Measurements from ENCODE around the gene PPEF1. TPM values are rescaled to one million over a fixed set of nuclear protein-coding genes. Genes with fewer than 3 reads are reported as not detected.
"Not testable (repeated sequence)": the region's sequence is repeated elsewhere in the genome, so short reads cannot be mapped to it uniquely, and the experiment has no call there.

Gene PPEF1
- total RNA-seq, 1 donor from 2014 or later = 0.26 TPM

DNA sequence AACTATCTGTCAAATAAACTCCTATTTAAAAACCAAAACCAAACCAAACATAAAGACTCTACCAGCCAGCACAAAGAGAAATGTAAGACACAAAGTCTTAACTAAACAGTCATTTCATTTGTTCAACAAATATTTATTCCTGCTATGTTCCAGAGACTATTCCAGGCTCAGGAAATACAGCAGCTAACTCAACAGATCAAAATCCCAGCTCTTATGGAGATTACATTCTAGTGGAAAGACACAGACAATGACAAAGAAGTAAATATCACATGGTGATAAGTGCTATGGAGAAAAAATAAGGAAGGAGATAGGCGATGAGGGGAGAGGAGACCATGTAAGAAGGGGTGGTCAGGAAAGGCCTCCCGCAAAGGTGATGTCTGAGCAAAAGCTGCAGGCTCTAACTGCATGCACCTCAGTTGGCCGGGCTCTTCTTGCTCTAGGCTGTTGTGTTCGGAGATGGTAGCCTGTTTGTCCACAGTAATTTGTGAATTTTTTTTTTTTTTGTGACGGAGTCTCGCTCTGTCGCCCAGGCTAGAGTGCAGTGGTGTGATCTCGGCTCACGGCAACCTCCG, 15.1 kb downstream of the PPEF1 start:
- H3K9me3 Mint-ChIP-seq = peaks cover 13% of the 10 kb centered on the region
- Histone ChIP-seq H3K4me3 (no peak overlapping the region), H3F3A (ENCODE audit: low read depth) (no peaks in the 10 kb centered on the region), H3K79me2 (ENCODE audit: low read depth) (no peaks in the 10 kb centered on the region), H3K4me2 (no peak overlapping the region), H3K4me1 (no peaks in the 10 kb centered on the region), H4K20me1 (ENCODE audit: low read depth) (no peaks in the 10 kb centered on the region), H3K27me3 (no peaks in the 10 kb centered on the region), H3K36me3 (no peaks in the 10 kb centered on the region), H2AFZ (replicated peaks) (no peak overlapping the region), H3K9ac (no peak overlapping the region), H3K27ac (no peak overlapping the region), H3K9me3 (ENCODE audit: low read depth) (no peaks in the 10 kb centered on the region)
- no peak overlapping the region for H3K4me3 Mint-ChIP-seq
- DNase-seq (ENCODE audit: low spot score) = no peak
- peaks cover 18% of the 10 kb centered on the region for H3K4me1 Mint-ChIP-seq
- H3K27me3 Mint-ChIP-seq (ENCODE audit: insufficient read depth, low read depth) = peaks cover 3% of the 10 kb centered on the region
- TF ChIP-seq EZH2phosphoT487 (IDR thresholded peaks at IDR 0.05) (no peak), EZH2 (IDR thresholded peaks at IDR 0.05) (no peak)
- TF ChIP-seq, protein P1, sequence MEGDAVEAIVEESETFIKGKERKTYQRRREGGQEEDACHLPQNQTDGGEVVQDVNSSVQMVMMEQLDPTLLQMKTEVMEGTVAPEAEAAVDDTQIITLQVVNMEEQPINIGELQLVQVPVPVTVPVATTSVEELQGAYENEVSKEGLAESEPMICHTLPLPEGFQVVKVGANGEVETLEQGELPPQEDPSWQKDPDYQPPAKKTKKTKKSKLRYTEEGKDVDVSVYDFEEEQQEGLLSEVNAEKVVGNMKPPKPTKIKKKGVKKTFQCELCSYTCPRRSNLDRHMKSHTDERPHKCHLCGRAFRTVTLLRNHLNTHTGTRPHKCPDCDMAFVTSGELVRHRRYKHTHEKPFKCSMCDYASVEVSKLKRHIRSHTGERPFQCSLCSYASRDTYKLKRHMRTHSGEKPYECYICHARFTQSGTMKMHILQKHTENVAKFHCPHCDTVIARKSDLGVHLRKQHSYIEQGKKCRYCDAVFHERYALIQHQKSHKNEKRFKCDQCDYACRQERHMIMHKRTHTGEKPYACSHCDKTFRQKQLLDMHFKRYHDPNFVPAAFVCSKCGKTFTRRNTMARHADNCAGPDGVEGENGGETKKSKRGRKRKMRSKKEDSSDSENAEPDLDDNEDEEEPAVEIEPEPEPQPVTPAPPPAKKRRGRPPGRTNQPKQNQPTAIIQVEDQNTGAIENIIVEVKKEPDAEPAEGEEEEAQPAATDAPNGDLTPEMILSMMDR (IDR thresholded peaks at IDR 0.05) = no peak
- no peak overlapping the region for H3K27ac Mint-ChIP-seq
- H3K36me3 Mint-ChIP-seq = no peaks in the 10 kb centered on the region

DNA sequence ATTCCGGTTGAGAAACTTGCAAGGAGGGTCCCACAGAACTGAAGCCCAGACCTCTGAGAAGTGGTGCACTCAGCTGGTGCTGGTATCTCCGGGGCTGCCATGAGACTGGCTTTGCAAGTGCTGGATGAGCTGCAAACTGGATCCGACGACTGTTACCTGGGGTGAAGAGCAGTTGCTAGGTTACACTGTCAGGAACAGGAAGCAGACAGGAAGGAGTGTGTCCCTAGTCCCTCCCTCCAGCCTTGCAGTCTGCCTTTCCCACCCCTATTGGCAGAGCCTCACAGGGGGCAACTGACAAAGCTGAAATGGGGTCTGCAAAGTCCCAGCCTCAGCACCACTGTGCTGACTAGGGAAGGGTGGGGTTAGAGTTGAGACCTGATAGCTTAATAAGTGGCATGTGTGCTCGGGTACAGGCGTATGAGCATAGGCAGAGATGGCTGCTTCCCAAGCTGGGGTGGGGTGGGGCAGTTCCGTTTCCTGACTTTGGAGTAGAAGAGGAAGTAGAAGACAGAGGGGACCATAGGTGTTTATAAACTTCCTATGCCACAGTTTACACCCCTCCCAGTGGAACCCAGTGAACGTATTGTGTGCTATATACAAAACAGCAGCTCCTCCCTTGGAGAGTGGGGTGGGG, 18.0 kb downstream of the PPEF1 start:
- no peak for TF ChIP-seq EZH2phosphoT487 (IDR thresholded peaks at IDR 0.05)
- TF ChIP-seq, protein P1 (IDR thresholded peaks at IDR 0.05) = no peak
- TF ChIP-seq EZH2 (IDR thresholded peaks at IDR 0.05) = no peak
- no peak for DNase-seq (ENCODE audit: low spot score)
- Histone ChIP-seq H3K4me3 (no peak overlapping the region), H3K9ac (no peak overlapping the region), H3K9me3 (ENCODE audit: low read depth) (no peaks in the 10 kb centered on the region), H4K20me1 (ENCODE audit: low read depth) (no peaks in the 10 kb centered on the region), H3F3A (ENCODE audit: low read depth) (no peaks in the 10 kb centered on the region), H3K27me3 (no peaks in the 10 kb centered on the region), H3K27ac (no peak overlapping the region), H3K4me1 (no peaks in the 10 kb centered on the region), H3K4me2 (no peak overlapping the region), H3K79me2 (ENCODE audit: low read depth) (no peaks in the 10 kb centered on the region), H2AFZ (replicated peaks) (peak overlapping the region; percentile 42), H3K36me3 (no peaks in the 10 kb centered on the region)
- H3K4me3 Mint-ChIP-seq = no peak overlapping the region
- no peaks in the 10 kb centered on the region for H3K36me3 Mint-ChIP-seq
- H3K27ac Mint-ChIP-seq = no peak overlapping the region
- H3K27me3 Mint-ChIP-seq (ENCODE audit: insufficient read depth, low read depth) = peaks cover 2% of the 10 kb centered on the region
- peaks cover 18% of the 10 kb centered on the region for H3K4me1 Mint-ChIP-seq
- H3K9me3 Mint-ChIP-seq = peaks cover 15% of the 10 kb centered on the region

DNA sequence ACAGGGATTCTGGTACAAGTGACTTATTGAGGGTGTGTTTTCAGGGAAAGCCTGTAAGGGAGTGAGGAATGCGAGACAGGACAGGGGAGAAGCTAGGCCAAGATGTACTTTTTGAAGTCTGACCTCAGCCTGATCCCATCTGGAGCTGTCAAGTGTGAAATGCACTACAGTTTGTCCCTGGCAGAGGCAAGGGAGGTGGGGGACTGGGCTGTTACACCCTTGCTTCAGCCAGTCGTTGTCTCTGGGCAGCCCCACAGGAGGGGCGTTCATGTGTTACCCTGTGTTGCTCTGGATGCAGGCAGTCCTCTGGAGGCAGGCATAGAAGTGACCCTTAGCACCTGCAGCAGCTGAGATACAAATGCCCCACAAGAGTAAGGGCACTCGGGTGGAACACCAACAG, 25.8 kb downstream of the PPEF1 start:
- Mint-ChIP-seq H3K4me1 (peaks cover 4% of the 10 kb centered on the region), H3K4me3 (no peak overlapping the region), H3K27ac (peak overlapping the region; percentile 60), H3K9me3 (peaks cover 13% of the 10 kb centered on the region), H3K27me3 (ENCODE audit: insufficient read depth, low read depth) (no peaks in the 10 kb centered on the region), H3K36me3 (no peaks in the 10 kb centered on the region)
- Histone ChIP-seq H3K9ac (no peak overlapping the region), H3K4me3 (no peak overlapping the region), H3K27me3 (no peaks in the 10 kb centered on the region), H2AFZ (replicated peaks) (no peak overlapping the region), H3K9me3 (ENCODE audit: low read depth) (no peaks in the 10 kb centered on the region), H4K20me1 (ENCODE audit: low read depth) (no peaks in the 10 kb centered on the region), H3K4me2 (no peak overlapping the region), H3F3A (ENCODE audit: low read depth) (no peaks in the 10 kb centered on the region), H3K36me3 (no peaks in the 10 kb centered on the region), H3K27ac (no peak overlapping the region), H3K4me1 (no peaks in the 10 kb centered on the region), H3K79me2 (ENCODE audit: low read depth) (no peaks in the 10 kb centered on the region)
- TF ChIP-seq EZH2phosphoT487 (IDR thresholded peaks at IDR 0.05) (no peak), EZH2 (IDR thresholded peaks at IDR 0.05) (no peak)
- TF ChIP-seq, protein P1 (IDR thresholded peaks at IDR 0.05) = no peak
- no peak for DNase-seq (ENCODE audit: low spot score)

DNA sequence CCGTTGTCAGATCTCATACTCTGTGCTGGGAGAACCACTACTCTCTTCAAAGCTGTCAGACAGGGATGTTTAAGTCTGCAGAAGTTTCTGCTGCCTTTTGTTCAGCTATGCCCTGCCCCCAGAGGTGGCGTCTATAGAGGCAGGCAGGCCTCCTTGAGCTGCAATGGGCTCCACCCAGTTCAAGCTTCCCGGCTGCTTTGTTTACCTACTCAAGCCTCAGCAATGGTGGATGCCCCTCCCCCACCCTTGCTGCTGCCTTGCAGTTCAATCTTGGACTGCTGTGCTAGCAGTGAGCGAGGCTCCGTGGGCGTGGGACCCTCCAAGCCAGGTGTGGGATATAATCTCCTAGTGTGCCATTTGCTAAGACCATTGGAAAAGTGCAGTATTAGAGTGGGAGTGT, 32.2 kb downstream of the PPEF1 start:
- H3K9me3 Mint-ChIP-seq = peaks cover 14% of the 10 kb centered on the region
- not testable (repeated sequence) for H3K4me2 ChIP-seq; H3K27ac Mint-ChIP-seq; H3F3A ChIP-seq (ENCODE audit: low read depth); H3K36me3 ChIP-seq; H3K27me3 ChIP-seq; H2AFZ ChIP-seq (replicated peaks); H3K27ac ChIP-seq; H3K4me3 Mint-ChIP-seq; H3K9me3 ChIP-seq (ENCODE audit: low read depth); H3K27me3 Mint-ChIP-seq (ENCODE audit: insufficient read depth, low read depth); H3K9ac ChIP-seq; H4K20me1 ChIP-seq (ENCODE audit: low read depth); H3K36me3 Mint-ChIP-seq; H3K4me3 ChIP-seq; H3K4me1 Mint-ChIP-seq; H3K79me2 ChIP-seq (ENCODE audit: low read depth); DNase-seq (ENCODE audit: low spot score); H3K4me1 ChIP-seq

Measured in neural progenitor cell (in vitro differentiated cells).